ENCODE results near the gene CTNNBL1. TPM values are rescaled to one million over a fixed set of nuclear protein-coding genes. Genes with fewer than 3 reads are reported as not detected.

CTNNBL1 gene
- total RNA-seq, 1 donor from 2014 or later: 67.0 TPM

DNA sequence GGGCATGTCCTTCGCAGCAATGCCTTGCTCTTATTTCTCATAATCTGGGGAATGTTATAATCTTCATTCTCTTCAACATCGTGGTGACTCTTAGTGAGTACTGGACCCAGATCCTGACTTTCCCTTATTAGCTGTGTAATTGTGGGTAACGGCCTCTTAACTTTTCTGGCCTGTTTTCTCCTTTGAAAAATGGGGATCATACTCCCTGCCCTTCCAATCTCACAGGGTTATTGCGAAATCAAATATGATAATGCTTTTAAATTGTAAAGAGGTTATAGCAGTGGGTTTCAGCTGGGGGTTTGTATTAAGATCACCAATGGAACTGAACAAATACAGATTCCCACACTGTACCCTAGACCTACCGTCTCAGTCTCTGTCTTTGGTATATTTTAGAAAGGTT is 77.1 kb downstream of the CTNNBL1 start:
- TF ChIP-seq CTCF (IDR thresholded peaks at IDR 0.05; ENCODE audit: insufficient read depth, low read depth, low read length) (no peak), EZH2 (IDR thresholded peaks at IDR 0.05; ENCODE audit: insufficient read depth, low read length) (no peak)
- Mint-ChIP-seq H3K4me3 (ENCODE audit: unreplicated experiment) (no peak overlapping the region), H3K36me3 (ENCODE audit: low read depth, unreplicated experiment) (peaks cover 11% of the 10 kb centered on the region), H3K27me3 (ENCODE audit: low read depth, unreplicated experiment) (no peaks in the 10 kb centered on the region), H3K27ac (ENCODE audit: unreplicated experiment) (no peak overlapping the region), H3K9me3 (ENCODE audit: unreplicated experiment) (no peaks in the 10 kb centered on the region), H3K4me1 (ENCODE audit: low read depth, unreplicated experiment) (no peaks in the 10 kb centered on the region)
- Histone ChIP-seq H3K27me3 (ENCODE audit: insufficient read depth, low read length) (no peaks in the 10 kb centered on the region), H3K4me2 (ENCODE audit: low read length) (no peak overlapping the region), H3K27ac (ENCODE audit: low read depth, low read length) (no peak overlapping the region), H3K4me3 (ENCODE audit: insufficient read depth, low read depth, low read length) (no peak overlapping the region), H3K4me1 (ENCODE audit: insufficient read depth, low read length) (no peaks in the 10 kb centered on the region), H3K9ac (ENCODE audit: low read length) (no peak overlapping the region), H2AFZ (ENCODE audit: low read depth, low read length) (no peak overlapping the region), H3K9me3 (ENCODE audit: insufficient read depth, low read depth, low read length) (no peaks in the 10 kb centered on the region), H3K79me2 (ENCODE audit: insufficient read depth, low read length) (no peaks in the 10 kb centered on the region), H4K20me1 (ENCODE audit: insufficient read depth, low read length) (no peaks in the 10 kb centered on the region), H3K36me3 (ENCODE audit: insufficient read depth, low read length) (peaks cover 2% of the 10 kb centered on the region)
- FAIRE-seq: no peak
- DNase-seq (ENCODE audit: low read depth): no peak

GRCh38 chr20:37773291-37773826 is 79.5 kb downstream of the CTNNBL1 start:
- H3K9me3 Mint-ChIP-seq (ENCODE audit: unreplicated experiment): no peaks in the 10 kb centered on the region
- H3K4me3 Mint-ChIP-seq (ENCODE audit: unreplicated experiment): no peak overlapping the region
- no peaks in the 10 kb centered on the region for H3K4me1 ChIP-seq (ENCODE audit: insufficient read depth, low read length)
- H4K20me1 ChIP-seq (ENCODE audit: insufficient read depth, low read length): no peaks in the 10 kb centered on the region
- H3K27ac ChIP-seq (ENCODE audit: low read depth, low read length): no peak overlapping the region
- no peaks in the 10 kb centered on the region for H3K27me3 Mint-ChIP-seq (ENCODE audit: low read depth, unreplicated experiment)
- peaks cover 11% of the 10 kb centered on the region for H3K4me1 Mint-ChIP-seq (ENCODE audit: low read depth, unreplicated experiment)
- no peaks in the 10 kb centered on the region for H3K79me2 ChIP-seq (ENCODE audit: insufficient read depth, low read length)
- TF ChIP-seq CTCF (IDR thresholded peaks at IDR 0.05; ENCODE audit: insufficient read depth, low read depth, low read length): no peak
- no peak for TF ChIP-seq EZH2 (IDR thresholded peaks at IDR 0.05; ENCODE audit: insufficient read depth, low read length)
- H3K9ac ChIP-seq (ENCODE audit: low read length): no peak overlapping the region
- no peaks in the 10 kb centered on the region for H3K27me3 ChIP-seq (ENCODE audit: insufficient read depth, low read length)
- DNase-seq (ENCODE audit: low read depth) (no peak), FAIRE-seq (no peak)
- H3K36me3 ChIP-seq (ENCODE audit: insufficient read depth, low read length): peaks cover 2% of the 10 kb centered on the region
- H3K4me2 ChIP-seq (ENCODE audit: low read length): no peak overlapping the region
- no peak overlapping the region for H2AFZ ChIP-seq (ENCODE audit: low read depth, low read length)
- no peak overlapping the region for H3K4me3 ChIP-seq (ENCODE audit: insufficient read depth, low read depth, low read length)
- H3K36me3 Mint-ChIP-seq (ENCODE audit: low read depth, unreplicated experiment): peaks cover 13% of the 10 kb centered on the region
- no peak overlapping the region for H3K27ac Mint-ChIP-seq (ENCODE audit: unreplicated experiment)
- no peaks in the 10 kb centered on the region for H3K9me3 ChIP-seq (ENCODE audit: insufficient read depth, low read depth, low read length)

GRCh38 chr20:37774156-37774555 is 80.3 kb downstream of the CTNNBL1 start:
- Mint-ChIP-seq H3K36me3 (ENCODE audit: low read depth, unreplicated experiment) (peaks cover 13% of the 10 kb centered on the region), H3K4me3 (ENCODE audit: unreplicated experiment) (no peak overlapping the region), H3K27ac (ENCODE audit: unreplicated experiment) (no peak overlapping the region), H3K27me3 (ENCODE audit: low read depth, unreplicated experiment) (no peaks in the 10 kb centered on the region), H3K9me3 (ENCODE audit: unreplicated experiment) (no peaks in the 10 kb centered on the region), H3K4me1 (ENCODE audit: low read depth, unreplicated experiment) (peaks cover 17% of the 10 kb centered on the region)
- Histone ChIP-seq H2AFZ (ENCODE audit: low read depth, low read length) (no peak overlapping the region), H3K9ac (ENCODE audit: low read length) (no peak overlapping the region), H3K27me3 (ENCODE audit: insufficient read depth, low read length) (no peaks in the 10 kb centered on the region), H3K4me1 (ENCODE audit: insufficient read depth, low read length) (no peaks in the 10 kb centered on the region), H3K4me3 (ENCODE audit: insufficient read depth, low read depth, low read length) (no peak overlapping the region), H3K36me3 (ENCODE audit: insufficient read depth, low read length) (peaks cover 2% of the 10 kb centered on the region), H4K20me1 (ENCODE audit: insufficient read depth, low read length) (no peaks in the 10 kb centered on the region), H3K27ac (ENCODE audit: low read depth, low read length) (no peak overlapping the region), H3K79me2 (ENCODE audit: insufficient read depth, low read length) (no peaks in the 10 kb centered on the region), H3K4me2 (ENCODE audit: low read length) (no peak overlapping the region), H3K9me3 (ENCODE audit: insufficient read depth, low read depth, low read length) (no peaks in the 10 kb centered on the region)
- TF ChIP-seq EZH2 (IDR thresholded peaks at IDR 0.05; ENCODE audit: insufficient read depth, low read length) (no peak), CTCF (IDR thresholded peaks at IDR 0.05; ENCODE audit: insufficient read depth, low read depth, low read length) (no peak)
- no peak for FAIRE-seq
- DNase-seq (ENCODE audit: low read depth): no peak
